Liver (tissue), 9 donors: ENCODE data around the gene GGT6. TPM values are rescaled to one million over a fixed set of nuclear protein-coding genes. Genes with fewer than 3 reads are reported as not detected.
"Not testable (repeated sequence)": the region's sequence is repeated elsewhere in the genome, so short reads cannot be mapped to it uniquely, and the experiment has no call there.

Experiments used
- DNase-seq: peaks from one replicate; pipeline ENCODE4 v3.0.0-alpha.2; 2017; ENCODE audit warnings: low spot score
- H3K27ac ChIP-seq, 2 donors: one replicate each; pipeline ENCODE4 v1.7.0; 2013; ENCODE audit warnings: inconsistent platforms in 2 of 2, low read length in 2 of 2, control low read depth in 1 of 2, low read depth in 1 of 2, mild to moderate bottlenecking in 1 of 2
- H3K27me3 ChIP-seq, 4 donors: one replicate each; pipeline versions ENCODE4 v1.6.1 to v1.7.0; 2013; ENCODE audit warnings: low read length in 3 of 4, inconsistent platforms in 1 of 4, mild to moderate bottlenecking in 1 of 4, moderate library complexity in 1 of 4; ENCODE audit not compliant: control insufficient read depth in 4 of 4, insufficient read depth in 4 of 4
- H3K36me3 ChIP-seq, 4 donors: one replicate each; pipeline versions ENCODE4 v1.6.1 to v1.7.0; 2013; ENCODE audit warnings: low read length in 3 of 4, mild to moderate bottlenecking in 3 of 4, low read depth in 1 of 4, moderate library complexity in 1 of 4; ENCODE audit not compliant: control insufficient read depth in 4 of 4, insufficient read depth in 3 of 4
- H3K4me1 ChIP-seq, 4 donors: one replicate each; pipeline versions ENCODE4 v1.6.1 to v1.7.0; 2013; ENCODE audit warnings: low read length in 3 of 4, mild to moderate bottlenecking in 3 of 4, moderate library complexity in 1 of 4; ENCODE audit not compliant: control insufficient read depth in 4 of 4, insufficient read depth in 4 of 4
- H3K4me3 ChIP-seq, 3 donors: one replicate each; pipeline versions ENCODE4 v1.6.1 to v1.7.0; 2013; ENCODE audit warnings: low read length in 3 of 3, control low read depth in 1 of 3, low read depth in 1 of 3, mild to moderate bottlenecking in 1 of 3
- H3K9ac ChIP-seq, 2 donors: one replicate each; pipeline ENCODE4 v1.7.0; 2013; ENCODE audit warnings: low read length in 2 of 2, mild to moderate bottlenecking in 2 of 2, moderate library complexity in 2 of 2, control low read depth in 1 of 2, low read depth in 1 of 2
- H3K9me3 ChIP-seq, 4 donors: one replicate each; pipeline versions ENCODE4 v1.6.1 to v1.7.0; 2013; ENCODE audit warnings: low read length in 3 of 4; ENCODE audit not compliant: control insufficient read depth in 4 of 4
- ATF3 ChIP-seq: IDR thresholded peaks from 2 replicates; pipeline ENCODE4 v1.6.1; 2016; ENCODE audit warnings: antibody characterized with exemption
- CTCF ChIP-seq: fragments of 150-350 bp; IDR thresholded peaks from 2 replicates; pipeline ENCODE4 v1.5.1; 2017; ENCODE audit warnings: improper control_type of control experiment, low read depth, low read length; ENCODE audit not compliant: missing input control
- EGR1 ChIP-seq, 2 donors: IDR thresholded peaks; 2 replicates each; pipeline ENCODE4 v1.6.1; 2016 to 2018; ENCODE audit warnings: antibody characterized with exemption in 2 of 2, low read depth in 2 of 2
- FOXA1 ChIP-seq: IDR thresholded peaks from 2 replicates; pipeline ENCODE4 v1.6.1; 2016; ENCODE audit warnings: antibody characterized with exemption
- FOXA2 ChIP-seq: IDR thresholded peaks from 2 replicates; pipeline ENCODE4 v1.6.1; 2016; ENCODE audit warnings: antibody characterized with exemption
- GABPA ChIP-seq, 2 donors: IDR thresholded peaks in 1 of 2; conservative IDR thresholded peaks in 1 of 2; 2 replicates each; pipeline ENCODE4 v1.6.1; 2016; ENCODE audit warnings: antibody characterized with exemption in 2 of 2, mild to moderate bottlenecking in 1 of 2, moderate library complexity in 1 of 2
- HNF4A ChIP-seq, 2 donors: conservative IDR thresholded peaks; 2 replicates each; pipeline ENCODE4 v1.6.1; 2016; ENCODE audit warnings: antibody characterized with exemption in 2 of 2, mild to moderate bottlenecking in 2 of 2
- HNF4G ChIP-seq: IDR thresholded peaks from 2 replicates; pipeline ENCODE4 v1.6.1; 2016; ENCODE audit warnings: antibody characterized with exemption
- JUND ChIP-seq, 2 donors: IDR thresholded peaks; 2 replicates each; pipeline ENCODE4 v1.6.1; 2016; ENCODE audit warnings: antibody characterized with exemption in 2 of 2
- MAX ChIP-seq: IDR thresholded peaks from 2 replicates; pipeline ENCODE4 v1.6.1; 2016; ENCODE audit warnings: antibody characterized with exemption
- NR2F2 ChIP-seq: IDR thresholded peaks from 2 replicates; pipeline ENCODE4 v1.6.1; 2016; ENCODE audit warnings: antibody characterized with exemption
- RAD21 ChIP-seq, 2 donors: IDR thresholded peaks; 2 replicates each; pipeline ENCODE4 v1.6.1; 2016; ENCODE audit warnings: antibody characterized with exemption in 2 of 2, mild to moderate bottlenecking in 2 of 2
- REST ChIP-seq: IDR thresholded peaks from 2 replicates; pipeline ENCODE4 v1.6.1; 2016; ENCODE audit warnings: antibody characterized with exemption, mild to moderate bottlenecking
- RXRA ChIP-seq, 2 donors: IDR thresholded peaks; 2 replicates each; pipeline ENCODE4 v1.6.1; 2017 to 2018; ENCODE audit warnings: antibody characterized with exemption in 2 of 2, mild to moderate bottlenecking in 1 of 2
- SP1 ChIP-seq: IDR thresholded peaks from 2 replicates; pipeline ENCODE4 v1.6.1; 2018; ENCODE audit warnings: antibody characterized with exemption, mild to moderate bottlenecking
- TAF1 ChIP-seq: conservative IDR thresholded peaks from 2 replicates; pipeline ENCODE4 v1.6.1; 2016; ENCODE audit warnings: antibody characterized with exemption, mild to moderate bottlenecking
- YY1 ChIP-seq: IDR thresholded peaks from 2 replicates; pipeline ENCODE4 v1.6.1; 2016; ENCODE audit warnings: antibody characterized with exemption, mild to moderate bottlenecking
- ZBTB33 ChIP-seq: IDR thresholded peaks from 2 replicates; pipeline ENCODE4 v1.6.1; 2016; ENCODE audit warnings: antibody characterized with exemption
- WGBS: extraction: QIAGEN DNeasy Blood & Tissue Kit; methylation state at CpG from one replicate; pipeline ENCODE4 v1.1.7; 2013; 5-methylcytosine and 5-hydroxymethylcytosine counted together
- polyA plus RNA-seq, 2 donors: library from polyadenylated mRNA; stranded (reverse) in 1 of 2; unstranded in 1 of 2; fragments of 200-250 nt in 1 of 2; fragments of >200 nt in 1 of 2; fragmentation: Nextera tagmentation in 1 of 2; extraction: Ambion mirVana in 1 of 2; gene quantifications; one replicate each; pipeline versions ENCODE4 v1.2.1 to v1.2.3, GENCODE V29; 2013 to 2015
- total RNA-seq, 2 donors: library from RNA; depleted of rRNA; stranded (reverse); fragments of >200 nt; gene quantifications; one replicate each; pipeline ENCODE4 v1.2.3, GENCODE V29; 2014
- donor health status: healthy.
- donor health status: healthy.
- donor health status: healthy.
- donor health status: healthy.
- donor health status: healthy.

GGT6 gene
- total and polyA plus RNA-seq, 4 donors: 0.19 to 1.1 (median 0.53) TPM

- not testable (repeated sequence) for H3K4me3 ChIP-seq, DNase-seq, H3K9me3 ChIP-seq, H3K9ac ChIP-seq, H3K27me3 ChIP-seq, H3K27ac ChIP-seq, H3K36me3 ChIP-seq, H3K4me1 ChIP-seq
- 71% methylated on average over 11 of the region's 11 CpGs for WGBS
These were observed 29.7 kb upstream of the GGT6 start for GRCh38 chr17:4590042-4590441.

- DNase-seq: no peak
- Histone ChIP-seq H3K9ac (no peak overlapping the region), H3K27ac (no peak overlapping the region), H3K4me3 (no peak overlapping the region), H3K4me1 (peaks cover 2 to 11% (median 8%) of the 10 kb centered on the region in 4 donors), H3K9me3 (no peaks in the 10 kb centered on the region), H3K27me3 (peaks cover 0 to 3% (median 1%) of the 10 kb centered on the region in 4 donors), H3K36me3 (no peaks in the 10 kb centered on the region)
- TF ChIP-seq MAX (no peak), FOXA2 (no peak), HNF4A (conservative IDR thresholded peaks at IDR 0.05) (no peak), CTCF (no peak)
- WGBS: 77% methylated on average over 22 of the region's 22 CpGs
These were observed 28.7 kb upstream of the GGT6 start for GRCh38 chr17:4588898-4589625.

- Histone ChIP-seq H3K9me3 (no peaks in the 10 kb centered on the region), H3K36me3 (no peaks in the 10 kb centered on the region), H3K9ac (no peak overlapping the region), H3K4me3 (no peak overlapping the region), H3K4me1 (peaks cover 6 to 16% (median 11%) of the 10 kb centered on the region in 4 donors), H3K27ac (no peak overlapping the region), H3K27me3 (peaks cover 0 to 3% (median 1%) of the 10 kb centered on the region in 4 donors)
- DNase-seq: no peak
- WGBS: 81% methylated on average over 11 of the region's 11 CpGs
- TF ChIP-seq GABPA (IDR thresholded peaks at IDR 0.05 in 1 of 2, conservative IDR thresholded peaks at IDR 0.05 in 1 of 2): no peak
- TF ChIP-seq HNF4A (conservative IDR thresholded peaks at IDR 0.05): no peak
- TF ChIP-seq SP1: no peak
- no peak for TF ChIP-seq REST
- TF ChIP-seq RXRA (IDR thresholded peaks at IDR 0.05): no peak
- no peak for TF ChIP-seq TAF1
- no peak for TF ChIP-seq FOXA2
- no peak for TF ChIP-seq NR2F2
- TF ChIP-seq JUND (IDR thresholded peaks at IDR 0.05): no peak
- TF ChIP-seq ZBTB33: no peak
- no peak for TF ChIP-seq EGR1 (IDR thresholded peaks at IDR 0.05; ENCODE audit: low read depth in 2 of 2)
- no peak for TF ChIP-seq ATF3
- TF ChIP-seq RAD21 (IDR thresholded peaks at IDR 0.05): no peak
- no peak for TF ChIP-seq HNF4G
- no peak for TF ChIP-seq FOXA1
- no peak for TF ChIP-seq YY1
- TF ChIP-seq MAX: no peak
These were observed 28.0 kb upstream of the GGT6 start for GRCh38 chr17:4588391-4588790.
